ENCODE measurements around the gene DPEP3. TPM values are rescaled to one million over a fixed set of nuclear protein-coding genes. Genes with fewer than 3 reads are reported as not detected.
A peak's percentile ranks its signal among the peaks of the same experiment; 100 is the strongest.

Gene DPEP3
- total RNA-seq, 2 experiments from 2014 or later = 0.10 TPM

DNA sequence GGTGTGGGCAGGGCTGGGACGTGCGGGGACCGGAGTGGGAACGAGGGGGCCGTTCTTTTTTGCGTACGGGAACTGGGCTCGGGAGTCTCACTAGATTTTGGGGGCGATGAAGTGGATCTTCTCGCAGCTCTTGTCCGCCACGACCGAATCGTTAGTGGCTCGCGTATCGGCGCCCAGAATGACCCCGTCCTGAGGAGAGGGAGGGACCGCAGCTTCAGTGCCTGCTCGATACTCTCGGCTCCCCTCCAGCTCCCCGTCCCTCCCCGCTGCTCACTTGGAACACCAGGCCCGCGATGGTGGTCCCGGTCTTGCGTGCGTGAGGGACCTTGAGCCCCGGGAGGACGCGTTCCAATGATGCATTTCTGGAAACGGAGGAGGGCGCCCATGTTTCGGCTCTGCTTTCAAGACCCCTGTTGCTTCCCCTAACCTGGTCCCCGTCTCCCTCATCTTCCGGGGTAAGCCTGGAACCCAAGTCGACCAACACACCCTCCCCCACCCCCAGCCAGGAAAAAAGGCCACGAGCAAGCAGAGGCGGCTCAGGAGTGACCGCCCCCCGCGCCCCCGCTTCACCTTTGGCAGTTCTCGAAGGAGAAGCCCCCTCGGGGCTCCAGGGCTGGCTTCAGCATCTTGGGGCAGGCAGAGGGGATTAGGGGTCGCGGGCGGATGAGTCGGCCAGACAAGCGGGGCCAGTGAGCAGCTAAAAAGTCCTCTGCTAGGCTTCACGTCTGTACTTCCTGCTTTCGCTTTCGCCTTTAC, 44.0 kb downstream of the DPEP3 start, which contains the start of gene PSMB10:
PSMB10 (minus strand) TSS at position 727 of the 756 bp plus-strand sequence; CDS start at position 626, 101 bp downstream.
- H3K36me3 Mint-ChIP-seq (ENCODE audit: low read depth) = peaks cover 50% of the 10 kb centered on the region
- H3K27me3 Mint-ChIP-seq = no peaks in the 10 kb centered on the region
- POLR2A ChIA-PET = interaction anchor here (0.6 to 1.2 kb wide), 2 partner anchors 44 to 455 kb away, joined by 3 to 6 read pairs; partner anchors contain the start of gene PSKH1
- no peaks in the 10 kb centered on the region for H3K9me3 Mint-ChIP-seq
- peak within 1 kb of the TSS; percentile 99 for H3K4me3 Mint-ChIP-seq
- CTCF ChIA-PET = interaction anchor here (0.7 to 4.0 kb wide), 12 partner anchors 7 to 415 kb away, joined by 3 to 23 read pairs (median 3); partner anchors contain the start of gene PSKH1
- H3K4me1 Mint-ChIP-seq = peaks cover 50% of the 10 kb centered on the region
- no peak for DNase-seq
- H3K27ac Mint-ChIP-seq = peak within 1 kb of the TSS; percentile 93

DNA sequence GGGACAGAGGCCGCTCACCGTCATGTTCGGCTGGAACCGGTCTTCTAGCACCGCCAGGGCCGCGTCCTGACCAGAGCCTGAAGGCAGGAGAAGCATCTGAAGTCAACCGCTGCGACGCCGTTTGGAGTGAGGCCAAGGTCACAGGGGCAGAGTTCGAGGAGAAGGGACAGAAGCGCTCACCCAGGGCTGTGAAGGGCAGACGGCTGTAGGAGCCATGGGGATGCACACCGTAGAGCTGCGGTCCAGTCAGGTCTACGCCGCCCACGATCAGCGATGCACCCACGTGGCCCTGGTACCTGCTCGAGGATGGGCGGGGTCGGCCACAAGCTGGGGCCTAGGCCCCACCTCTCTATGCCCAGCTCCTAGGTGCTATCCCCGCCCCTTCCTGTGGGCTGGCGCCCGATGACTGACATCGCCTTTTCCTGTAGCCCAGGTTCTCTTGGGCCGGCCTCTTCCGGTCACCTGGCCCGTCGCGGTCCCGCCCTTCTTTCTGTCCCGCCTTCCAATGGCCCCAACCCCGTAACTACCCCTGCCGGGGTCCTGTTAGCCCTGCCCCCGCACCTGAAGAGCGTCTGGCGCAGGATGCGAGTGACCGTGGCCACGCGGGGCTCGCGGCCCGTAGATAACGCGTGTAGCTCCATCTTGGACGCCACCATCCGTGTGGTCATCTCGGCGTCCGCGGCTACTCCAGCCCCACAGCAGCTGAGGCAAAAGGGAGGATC, 44.7 kb downstream of the DPEP3 start:
- H3K36me3 Mint-ChIP-seq (ENCODE audit: low read depth) = peaks cover 53% of the 10 kb centered on the region

DNA sequence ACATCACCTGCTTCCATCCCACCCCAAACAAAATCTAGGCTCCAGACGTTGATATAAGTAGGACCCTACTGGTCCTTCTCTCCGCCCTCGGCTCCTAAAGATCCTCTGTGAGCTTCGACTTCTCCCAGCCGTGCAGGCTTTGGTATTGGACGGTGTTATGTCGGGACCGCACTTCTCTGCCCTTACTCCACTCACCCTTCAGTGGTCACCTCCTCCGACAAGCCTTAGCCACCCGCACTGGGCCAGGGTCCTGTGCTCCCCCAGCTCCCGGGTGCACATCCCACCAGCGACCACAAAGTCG, 45.2 kb downstream of the DPEP3 start:
- no peaks in the 10 kb centered on the region for H3K9me3 Mint-ChIP-seq
- H3K4me3 Mint-ChIP-seq = peak overlapping the region; percentile 99
- no peaks in the 10 kb centered on the region for H3K27me3 Mint-ChIP-seq
- peaks cover 52% of the 10 kb centered on the region for H3K36me3 Mint-ChIP-seq (ENCODE audit: low read depth)
- ChIA-PET CTCF (interaction anchor here (0.6 to 4.0 kb wide), 14 partner anchors 8 to 414 kb away, joined by 3 to 23 read pairs (median 3); partner anchors contain the start of gene PSKH1), POLR2A (interaction anchor here (1.2 kb wide), 1 partner anchor 42 kb away, joined by 6 read pairs; the partner anchor contains the start of gene PSKH1)
- H3K4me1 Mint-ChIP-seq = peaks cover 40% of the 10 kb centered on the region
- DNase-seq = no peak
- H3K27ac Mint-ChIP-seq = peak overlapping the region; percentile 93

More for the DNA sequence above, 44.7 kb downstream of the DPEP3 start:
- Mint-ChIP-seq H3K4me1 (peaks cover 45% of the 10 kb centered on the region), H3K4me3 (peak overlapping the region; percentile 99), H3K27ac (peak overlapping the region; percentile 93), H3K27me3 (no peaks in the 10 kb centered on the region), H3K9me3 (no peaks in the 10 kb centered on the region)
- ChIA-PET POLR2A (interaction anchor here (0.6 to 1.2 kb wide), 2 partner anchors 43 to 454 kb away, joined by 3 to 6 read pairs; partner anchors contain the start of gene PSKH1), CTCF (interaction anchor here (0.6 to 4.0 kb wide), 17 partner anchors 8 to 415 kb away, joined by 3 to 23 read pairs (median 3); partner anchors contain the start of gene PSKH1)
- DNase-seq = peak; percentile 97

DNA sequence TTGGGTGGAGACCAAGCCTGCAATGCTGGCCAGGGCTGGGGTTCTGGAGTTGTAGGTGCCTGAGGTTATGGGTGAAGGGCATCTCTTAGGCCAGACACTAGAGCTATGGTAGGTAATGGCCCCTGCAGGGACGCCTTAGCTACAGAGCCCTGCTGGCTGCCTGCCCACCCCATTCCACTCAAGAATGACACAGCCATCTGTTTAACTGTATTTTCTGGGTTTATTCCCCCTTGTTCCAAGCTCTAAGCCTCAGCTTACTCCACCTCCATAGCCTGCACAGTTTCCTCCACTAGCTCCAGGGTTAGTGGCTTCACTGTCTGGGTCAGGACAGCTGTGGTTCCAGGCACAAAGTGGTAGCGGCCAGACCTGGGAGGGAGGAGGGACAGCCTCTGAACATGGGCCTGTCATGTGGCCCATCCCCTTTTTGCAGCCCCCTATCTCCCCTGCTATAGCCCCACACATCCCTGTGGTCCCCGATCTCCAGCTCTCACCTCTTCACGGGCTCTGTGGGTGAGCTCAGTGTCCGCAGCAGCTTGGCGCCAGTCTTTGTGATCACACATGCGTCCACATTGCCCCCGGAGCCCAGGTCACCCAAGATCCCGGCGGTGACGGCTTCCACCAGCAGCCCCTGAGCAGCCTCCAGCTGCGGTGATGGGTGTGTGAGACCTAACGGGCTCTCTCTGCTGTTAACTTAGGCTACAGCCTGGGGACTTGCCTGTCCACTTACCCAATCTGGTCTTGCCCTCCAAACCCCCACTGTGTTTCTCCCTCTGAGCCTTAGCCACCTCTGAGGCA, 45.8 kb downstream of the DPEP3 start:
- CTCF ChIA-PET = interaction anchor here (0.5 to 4.0 kb wide), 14 partner anchors 9 to 414 kb away, joined by 3 to 23 read pairs (median 4); partner anchors contain the start of gene PSKH1
- DNase-seq = no peak
- Mint-ChIP-seq H3K4me3 (peak overlapping the region; percentile 99), H3K27me3 (no peaks in the 10 kb centered on the region), H3K9me3 (no peaks in the 10 kb centered on the region), H3K27ac (peak overlapping the region; percentile 93), H3K36me3 (ENCODE audit: low read depth) (peaks cover 49% of the 10 kb centered on the region), H3K4me1 (peaks cover 35% of the 10 kb centered on the region)
- POLR2A ChIA-PET = no interaction called here

DNA sequence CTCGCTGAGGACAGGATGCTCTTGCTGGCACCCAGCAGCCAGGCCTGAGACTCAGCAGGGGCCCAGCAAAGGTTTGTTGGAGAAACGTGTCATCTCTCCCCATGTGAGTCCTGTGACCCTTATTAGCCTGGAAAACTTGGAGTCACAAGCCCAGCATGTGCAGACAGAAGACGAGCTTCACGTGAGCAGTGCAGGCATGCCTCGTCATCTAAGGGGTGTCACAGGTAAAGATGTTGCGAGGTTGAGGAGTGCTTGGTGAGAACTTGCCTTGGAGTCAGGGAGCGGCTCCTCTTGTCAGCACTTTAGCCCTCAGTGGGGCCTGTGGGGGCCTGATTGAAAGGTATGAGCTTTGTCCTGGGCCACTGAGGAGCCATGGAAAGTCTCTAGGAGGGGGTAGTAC, 46.5 kb downstream of the DPEP3 start:
- peak overlapping the region; percentile 25 for H3K27ac Mint-ChIP-seq
- no peak for DNase-seq
- peaks cover 47% of the 10 kb centered on the region for H3K36me3 Mint-ChIP-seq (ENCODE audit: low read depth)
- ChIA-PET POLR2A (no interaction called here), CTCF (interaction anchor here (1.1 to 3.0 kb wide), 6 partner anchors 9 to 107 kb away, joined by 3 to 10 read pairs (median 6); partner anchors contain the start of gene PSKH1)
- peak overlapping the region; percentile 7 for H3K4me3 Mint-ChIP-seq
- H3K27me3 Mint-ChIP-seq = no peaks in the 10 kb centered on the region
- peaks cover 28% of the 10 kb centered on the region for H3K4me1 Mint-ChIP-seq
- no peaks in the 10 kb centered on the region for H3K9me3 Mint-ChIP-seq

DNA sequence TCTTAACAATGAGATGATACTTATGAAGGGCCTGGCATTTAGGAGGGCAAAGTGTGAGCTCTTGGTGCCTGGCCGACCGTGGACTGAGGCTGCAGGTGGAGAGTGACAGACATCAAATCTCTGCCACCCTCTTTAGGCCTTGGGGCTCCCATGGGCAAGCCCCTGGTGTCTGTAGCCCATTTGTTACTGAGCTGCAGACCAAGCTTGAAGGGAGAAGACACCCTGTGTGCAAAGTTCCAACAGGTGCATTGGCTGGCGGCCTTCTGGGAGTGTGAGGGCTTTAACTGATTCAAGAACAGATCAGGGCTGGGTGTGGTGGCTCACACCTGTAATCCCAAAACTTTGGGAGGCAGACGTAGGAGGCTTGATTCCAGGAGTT, 47.8 kb downstream of the DPEP3 start:
- ChIA-PET POLR2A (no interaction called here), CTCF (interaction anchor here (0.7 to 1.2 kb wide), 5 partner anchors 10 to 117 kb away, joined by 3 to 5 read pairs (median 3); no protein-coding TSS in a partner anchor)
- Mint-ChIP-seq H3K36me3 (ENCODE audit: low read depth) (peaks cover 51% of the 10 kb centered on the region), H3K27me3 (no peaks in the 10 kb centered on the region), H3K27ac (no peak overlapping the region), H3K9me3 (no peaks in the 10 kb centered on the region), H3K4me3 (no peak overlapping the region), H3K4me1 (peaks cover 27% of the 10 kb centered on the region)
- DNase-seq = no peak

DNA sequence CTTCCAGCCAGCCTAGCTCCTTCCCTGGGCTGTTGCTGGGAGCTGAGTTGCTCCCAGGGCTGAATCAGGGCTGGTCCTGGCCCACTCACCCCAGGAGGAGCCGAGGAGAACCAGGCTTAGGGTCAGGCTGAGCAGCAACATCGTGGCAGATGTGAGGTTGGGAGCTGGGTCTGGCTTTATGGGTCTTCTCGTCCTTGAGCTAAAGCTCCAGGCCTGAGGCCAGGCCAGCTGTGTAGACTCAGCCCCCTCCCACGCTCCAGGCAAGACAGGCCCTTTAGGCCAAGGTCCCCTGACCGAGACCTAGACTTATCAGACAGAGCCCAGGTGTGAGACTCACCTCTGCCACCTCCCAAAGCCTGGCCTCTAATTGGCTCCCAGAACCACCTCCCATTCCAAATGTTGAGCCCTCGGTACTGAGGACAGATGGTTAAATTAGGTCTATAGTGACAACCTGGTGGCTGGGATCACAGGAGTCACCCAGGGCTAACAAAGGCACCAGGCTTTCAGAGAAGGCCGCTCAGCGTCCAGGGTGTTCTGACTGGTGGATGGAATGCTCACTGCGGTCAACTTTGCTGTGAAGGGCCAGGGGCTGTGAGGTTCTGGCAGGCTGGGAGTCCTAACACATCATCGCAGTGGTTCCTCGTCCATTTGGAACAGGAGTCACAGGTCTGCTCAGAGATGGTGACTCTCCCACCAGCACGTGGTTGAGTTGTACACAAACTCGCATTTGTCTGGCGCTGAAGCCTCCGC, 48.4 kb downstream of the DPEP3 start, which contains the start of gene CTRL:
CTRL (minus strand) TSS at position 151 of the 750 bp plus-strand sequence; CDS start at position 141, 10 bp downstream.
- H3K4me3 Mint-ChIP-seq = no peak within 1 kb of the TSS
- H3K4me1 Mint-ChIP-seq = peaks cover 22% of the 10 kb centered on the region
- DNase-seq = no peak
- no peaks in the 10 kb centered on the region for H3K9me3 Mint-ChIP-seq
- peak within 1 kb of the TSS; percentile 72 for H3K27ac Mint-ChIP-seq
- H3K36me3 Mint-ChIP-seq (ENCODE audit: low read depth) = peaks cover 48% of the 10 kb centered on the region
- H3K27me3 Mint-ChIP-seq = no peaks in the 10 kb centered on the region
- CTCF ChIA-PET = interaction anchor here (0.7 to 1.1 kb wide), 3 partner anchors 14 to 116 kb away, joined by 3 to 4 read pairs (median 3); no protein-coding TSS in a partner anchor
- POLR2A ChIA-PET = no interaction called here

DNA sequence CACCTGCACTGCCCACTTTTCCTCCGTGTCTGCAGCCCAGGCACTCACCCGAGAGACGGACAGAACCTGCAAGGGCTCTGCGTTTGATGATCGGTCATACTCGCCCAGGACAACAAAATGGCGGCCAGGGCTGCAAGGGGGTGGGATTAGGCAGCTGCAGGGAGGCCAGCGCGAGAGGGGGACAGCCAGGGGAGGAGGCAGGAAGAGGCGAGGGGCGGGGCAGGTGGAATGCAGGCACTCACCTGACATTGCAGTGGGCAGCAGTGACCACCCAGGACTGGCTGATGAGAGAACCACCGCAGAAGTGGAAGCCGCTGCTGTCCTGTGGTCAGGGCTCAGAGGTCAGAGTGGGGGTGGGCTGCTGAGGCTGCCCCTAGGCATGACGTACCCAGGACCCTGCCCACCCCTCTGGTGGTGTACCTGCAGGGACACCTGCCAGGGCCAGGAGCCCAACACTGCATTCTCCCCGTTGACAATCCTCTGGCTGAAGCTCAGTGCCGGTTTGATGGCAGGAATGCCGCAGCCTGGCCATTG, 49.6 kb downstream of the DPEP3 start:
- no peak for DNase-seq
- Mint-ChIP-seq H3K4me1 (peaks cover 20% of the 10 kb centered on the region), H3K9me3 (no peaks in the 10 kb centered on the region), H3K36me3 (ENCODE audit: low read depth) (peaks cover 40% of the 10 kb centered on the region), H3K27ac (no peak overlapping the region), H3K27me3 (no peaks in the 10 kb centered on the region), H3K4me3 (no peak overlapping the region)
- CTCF ChIA-PET = interaction anchor here (0.6 to 1.2 kb wide), 6 partner anchors 13 to 263 kb away, joined by 3 to 6 read pairs (median 3); partner anchors contain the start of gene NRN1L
- POLR2A ChIA-PET = interaction anchor here (1.0 kb wide), 1 partner anchor 47 kb away, joined by 3 read pairs; no protein-coding TSS in a partner anchor

DNA sequence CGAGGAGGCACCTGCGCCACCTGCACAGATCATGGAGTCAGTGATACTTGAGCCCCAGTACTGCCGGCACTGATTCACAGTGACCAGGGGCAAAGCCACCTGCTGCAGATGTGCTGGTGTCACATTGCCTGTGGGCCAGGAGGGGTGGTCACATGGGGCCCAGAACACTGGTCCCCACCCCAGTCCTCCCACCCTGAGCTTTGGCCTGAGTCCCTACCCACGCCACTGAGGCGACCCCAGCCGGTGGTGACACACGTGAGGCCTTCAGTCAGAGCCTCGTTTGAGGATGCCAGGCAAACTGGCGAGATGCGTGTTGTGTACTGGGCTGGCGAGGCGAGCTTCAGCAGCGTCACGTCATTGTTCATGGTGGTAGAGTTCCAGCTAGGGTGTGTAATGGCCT, 50.1 kb downstream of the DPEP3 start:
- ChIA-PET CTCF (interaction anchor here (1.2 to 2.3 kb wide), 2 partner anchors 19 to 46 kb away, joined by 3 to 8 read pairs; partner anchors contain the start of gene NRN1L), POLR2A (interaction anchor here (1.0 kb wide), 1 partner anchor 46 kb away, joined by 3 read pairs; no protein-coding TSS in a partner anchor)
- peaks cover 16% of the 10 kb centered on the region for H3K4me1 Mint-ChIP-seq
- H3K27ac Mint-ChIP-seq = no peak overlapping the region
- no peak for DNase-seq
- no peaks in the 10 kb centered on the region for H3K9me3 Mint-ChIP-seq
- H3K36me3 Mint-ChIP-seq (ENCODE audit: low read depth) = peaks cover 35% of the 10 kb centered on the region
- no peaks in the 10 kb centered on the region for H3K27me3 Mint-ChIP-seq
- no peak overlapping the region for H3K4me3 Mint-ChIP-seq

DNA sequence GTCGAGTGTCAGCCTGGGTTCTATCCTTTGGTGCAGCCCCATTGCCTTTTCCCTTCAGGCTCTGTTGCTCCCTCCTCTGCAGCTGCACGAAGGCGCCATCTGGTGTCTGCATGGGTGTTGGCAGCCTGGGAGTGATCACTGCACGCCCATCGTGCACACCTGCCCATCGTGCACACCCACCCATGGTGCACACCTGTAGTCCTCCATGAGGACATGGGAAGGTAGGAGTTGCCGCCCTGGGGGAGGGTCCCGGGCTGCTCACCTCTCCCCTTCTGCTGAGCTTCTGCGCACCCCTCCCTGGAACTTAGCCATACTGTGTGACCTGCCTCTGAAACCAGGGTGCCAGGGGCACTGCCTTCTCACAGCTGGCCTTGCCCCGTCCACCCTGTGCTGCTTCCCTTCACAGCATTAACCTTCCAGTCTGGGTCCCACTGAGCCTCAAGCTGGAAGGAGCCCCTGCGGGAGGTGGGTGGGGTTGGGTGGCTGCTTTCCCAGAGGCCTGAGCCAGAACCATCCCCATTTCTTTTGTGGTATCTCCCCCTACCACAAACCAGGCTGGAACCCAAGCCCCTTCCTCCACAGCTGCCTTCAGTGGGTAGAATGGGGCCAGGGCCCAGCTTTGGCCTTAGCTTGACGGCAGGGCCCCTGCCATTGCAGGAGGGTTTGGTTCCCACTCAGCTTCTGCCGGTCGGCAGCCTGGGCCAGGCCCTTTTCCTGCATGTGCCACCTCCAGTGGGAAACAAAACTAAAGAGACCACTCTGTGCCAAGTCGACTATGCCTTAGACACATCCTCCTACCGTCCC, 51.5 kb downstream of the DPEP3 start:
- Mint-ChIP-seq H3K4me1 (peaks cover 2% of the 10 kb centered on the region), H3K36me3 (ENCODE audit: low read depth) (peaks cover 20% of the 10 kb centered on the region), H3K27me3 (no peaks in the 10 kb centered on the region), H3K27ac (peak overlapping the region; percentile 60), H3K9me3 (no peaks in the 10 kb centered on the region), H3K4me3 (no peak overlapping the region)
- ChIA-PET POLR2A (no interaction called here), CTCF (interaction anchor here (0.7 to 2.3 kb wide), 18 partner anchors 10 to 408 kb away, joined by 3 to 8 read pairs (median 4); partner anchors contain the start of gene LCAT)
- peak; percentile 84 for DNase-seq
